Loucy (cell line): ENCODE results near the gene DENND2A.
"Not testable (repeated sequence)": the region's sequence is repeated elsewhere in the genome, so short reads cannot be mapped to it uniquely, and the experiment has no call there.

Source experiments
- H2AFZ ChIP-seq: fragments of 200-600 bp; sonication (generic); 2 replicates; pipeline ENCODE4 v1.6.0; 2016; ENCODE audit warnings: antibody characterized with exemption, mild to moderate bottlenecking, low read length, moderate library complexity
- H3F3A ChIP-seq: fragments of 200-600 bp; 2 replicates; pipeline ENCODE4 v1.6.0; 2016; ENCODE audit warnings: antibody characterized with exemption, low read depth, mild to moderate bottlenecking
- H3K27me3 ChIP-seq: fragments of 200-600 bp; sonication (generic); 2 replicates; pipeline ENCODE4 v1.6.1; 2014; ENCODE audit warnings: low read length, mild to moderate bottlenecking; ENCODE audit not compliant: insufficient read depth, poor library complexity, severe bottlenecking
- H3K36me3 ChIP-seq: fragments of 200-600 bp; sonication (generic); 2 replicates; pipeline ENCODE4 v1.6.1; 2016; ENCODE audit warnings: low read length; ENCODE audit not compliant: insufficient read depth
- H3K4me1 ChIP-seq: fragments of 200-600 bp; sonication (generic); 2 replicates; pipeline ENCODE4 v1.5.1; 2014; ENCODE audit warnings: low read length, mild to moderate bottlenecking; ENCODE audit not compliant: insufficient read depth, poor library complexity, severe bottlenecking
- H3K4me2 ChIP-seq: fragments of 200-600 bp; sonication (generic); 2 replicates; pipeline ENCODE4 v1.6.0; 2014; ENCODE audit warnings: antibody characterized with exemption, low read length, low read depth, mild to moderate bottlenecking; ENCODE audit not compliant: poor library complexity, severe bottlenecking
- H3K4me3 ChIP-seq: fragments of 200-600 bp; sonication (generic); 2 replicates; pipeline ENCODE4 v1.5.1; 2014; ENCODE audit warnings: low read length, mild to moderate bottlenecking, mixed read lengths; ENCODE audit not compliant: poor library complexity, severe bottlenecking
- H3K79me2 ChIP-seq: fragments of 200-600 bp; sonication (generic); 2 replicates; pipeline ENCODE4 v1.6.1; 2014; ENCODE audit warnings: low read length; ENCODE audit not compliant: insufficient read depth
- H3K9ac ChIP-seq: fragments of 200-600 bp; sonication (generic); 2 replicates; pipeline ENCODE4 v1.6.0; 2014; ENCODE audit warnings: mild to moderate bottlenecking, low read depth, low read length, moderate library complexity; ENCODE audit not compliant: poor library complexity, severe bottlenecking
- H3K9me2 ChIP-seq: fragments of 200-600 bp; sonication (generic); replicated peaks from 2 replicates; pipeline ENCODE4 v1.6.1; 2016; ENCODE audit warnings: low read depth, low read length, mixed read lengths
- H3K9me3 ChIP-seq: fragments of 200-600 bp; sonication (generic); 2 replicates; pipeline ENCODE4 v1.6.1; 2014; ENCODE audit warnings: mild to moderate bottlenecking, antibody characterized with exemption, low read length, low read depth; ENCODE audit not compliant: insufficient read depth
- H4K20me1 ChIP-seq: fragments of 200-600 bp; sonication (generic); 2 replicates; pipeline ENCODE4 v1.6.0; 2014; ENCODE audit warnings: antibody characterized with exemption, low read length, mild to moderate bottlenecking; ENCODE audit not compliant: insufficient read depth, poor library complexity, severe bottlenecking
- EZH2phosphoT487 ChIP-seq: fragments of 200-600 bp; IDR thresholded peaks from 2 replicates; pipeline ENCODE4 v1.6.1; 2018; ENCODE audit warnings: antibody characterized with exemption, mild to moderate bottlenecking, moderate library complexity, borderline replicate concordance
- TF ChIP-seq, protein P1 (sequence below): fragments of 200-600 bp; sonication (generic); conservative IDR thresholded peaks from 2 replicates; pipeline ENCODE4 v1.5.1; 2014; ENCODE audit warnings: mild to moderate bottlenecking, antibody characterized with exemption, low read length

DENND2A gene

DNA sequence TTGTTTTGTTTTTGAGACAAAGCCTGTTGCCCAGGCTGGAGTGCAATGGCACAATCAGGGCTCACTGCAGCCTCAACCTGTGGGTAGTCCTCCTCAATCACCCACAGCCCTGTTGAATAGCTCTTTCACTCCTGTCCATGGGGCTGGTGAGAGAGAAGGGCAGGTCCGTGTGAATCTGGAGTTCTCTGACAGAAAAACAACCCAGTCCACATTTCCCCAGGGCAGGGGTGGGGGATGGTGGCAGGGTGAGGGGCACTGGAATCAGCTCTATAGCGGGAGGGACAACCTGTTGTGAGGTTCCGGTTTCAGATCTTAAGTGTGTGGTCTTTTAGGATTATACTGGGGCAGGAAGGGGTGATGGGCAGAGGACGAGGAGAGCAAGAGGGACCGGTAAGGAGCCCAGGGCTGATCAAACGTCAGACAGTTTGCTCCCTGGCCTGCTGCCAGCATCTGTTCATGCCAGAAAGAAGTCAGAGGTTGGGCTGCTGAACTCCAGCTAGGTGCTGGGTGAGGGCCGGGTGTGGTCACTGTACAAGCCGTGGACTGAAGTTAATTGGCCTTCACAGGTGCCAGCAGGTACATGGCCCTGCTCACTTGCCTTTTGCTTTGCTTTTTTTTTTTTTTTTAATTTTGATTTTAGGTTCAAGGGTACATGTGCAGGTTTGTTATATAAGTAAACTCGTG is 128.2 kb downstream of the DENND2A start:
- TF ChIP-seq, protein P1, sequence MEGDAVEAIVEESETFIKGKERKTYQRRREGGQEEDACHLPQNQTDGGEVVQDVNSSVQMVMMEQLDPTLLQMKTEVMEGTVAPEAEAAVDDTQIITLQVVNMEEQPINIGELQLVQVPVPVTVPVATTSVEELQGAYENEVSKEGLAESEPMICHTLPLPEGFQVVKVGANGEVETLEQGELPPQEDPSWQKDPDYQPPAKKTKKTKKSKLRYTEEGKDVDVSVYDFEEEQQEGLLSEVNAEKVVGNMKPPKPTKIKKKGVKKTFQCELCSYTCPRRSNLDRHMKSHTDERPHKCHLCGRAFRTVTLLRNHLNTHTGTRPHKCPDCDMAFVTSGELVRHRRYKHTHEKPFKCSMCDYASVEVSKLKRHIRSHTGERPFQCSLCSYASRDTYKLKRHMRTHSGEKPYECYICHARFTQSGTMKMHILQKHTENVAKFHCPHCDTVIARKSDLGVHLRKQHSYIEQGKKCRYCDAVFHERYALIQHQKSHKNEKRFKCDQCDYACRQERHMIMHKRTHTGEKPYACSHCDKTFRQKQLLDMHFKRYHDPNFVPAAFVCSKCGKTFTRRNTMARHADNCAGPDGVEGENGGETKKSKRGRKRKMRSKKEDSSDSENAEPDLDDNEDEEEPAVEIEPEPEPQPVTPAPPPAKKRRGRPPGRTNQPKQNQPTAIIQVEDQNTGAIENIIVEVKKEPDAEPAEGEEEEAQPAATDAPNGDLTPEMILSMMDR, result no peak
- no peak for TF ChIP-seq EZH2phosphoT487
- no peaks in the 10 kb centered on the region for H3K9me3 ChIP-seq
- no peaks in the 10 kb centered on the region for H3K27me3 ChIP-seq
- no peak overlapping the region for H3K9ac ChIP-seq
- H2AFZ ChIP-seq, result no peak overlapping the region
- no peak overlapping the region for H3K4me3 ChIP-seq
- H3K4me2 ChIP-seq, result no peak overlapping the region
- no peaks in the 10 kb centered on the region for H4K20me1 ChIP-seq
- H3F3A ChIP-seq, result no peaks in the 10 kb centered on the region
- no peaks in the 10 kb centered on the region for H3K79me2 ChIP-seq
- H3K36me3 ChIP-seq, result no peaks in the 10 kb centered on the region
- H3K4me1 ChIP-seq, result no peaks in the 10 kb centered on the region
- no peaks in the 10 kb centered on the region for H3K9me2 ChIP-seq

- no peaks in the 10 kb centered on the region for H3K79me2 ChIP-seq
- no peaks in the 10 kb centered on the region for H3K27me3 ChIP-seq
- no peaks in the 10 kb centered on the region for H3F3A ChIP-seq
- TF ChIP-seq EZH2phosphoT487, result no peak
- TF ChIP-seq, protein P1, result no peak
- H3K4me1 ChIP-seq, result no peaks in the 10 kb centered on the region
- H3K4me2 ChIP-seq, result no peak overlapping the region
- H4K20me1 ChIP-seq, result no peaks in the 10 kb centered on the region
- no peak overlapping the region for H3K4me3 ChIP-seq
- no peak overlapping the region for H3K9ac ChIP-seq
- H3K36me3 ChIP-seq, result no peaks in the 10 kb centered on the region
- H3K9me2 ChIP-seq, result no peaks in the 10 kb centered on the region
- H3K9me3 ChIP-seq, result no peaks in the 10 kb centered on the region
- no peak overlapping the region for H2AFZ ChIP-seq
Measured at GRCh38 chr7:140509789-140510188, 130.8 kb downstream of the DENND2A start.

DNA sequence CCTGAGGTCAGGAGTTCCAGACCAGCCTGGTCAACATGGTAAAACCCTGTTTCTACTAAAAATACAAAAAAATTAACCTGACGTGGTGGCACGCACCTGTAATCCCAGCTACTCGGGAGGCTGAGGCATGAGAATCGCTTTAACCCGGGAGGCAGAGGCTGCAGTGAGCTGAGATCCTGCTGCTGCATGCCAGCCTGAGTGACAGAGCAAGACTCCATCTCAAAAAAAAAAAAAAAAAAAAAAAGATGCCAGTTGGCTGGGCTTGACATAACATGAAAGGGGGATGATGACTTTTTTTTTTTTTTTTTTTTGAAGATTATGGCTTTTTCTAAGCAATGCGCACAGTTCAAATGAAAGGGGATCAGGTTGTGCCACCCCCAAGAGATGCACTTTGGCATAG is 133.1 kb downstream of the DENND2A start:
- not testable (repeated sequence) for H3K9ac ChIP-seq, H3K9me2 ChIP-seq, H3K9me3 ChIP-seq, H3K4me2 ChIP-seq, H4K20me1 ChIP-seq, H3K36me3 ChIP-seq, H3K4me1 ChIP-seq, H3K79me2 ChIP-seq, H3K27me3 ChIP-seq, H3K4me3 ChIP-seq, H2AFZ ChIP-seq, H3F3A ChIP-seq
